Activated CD8-positive, alpha-beta memory T cell treated with anti-CD3 and anti-CD28 coated beads for 36 hours (primary cell): ENCODE results near the gene ENTREP3. TPM values are rescaled to one million over a fixed set of nuclear protein-coding genes. Genes with fewer than 3 reads are reported as not detected.

Experiments
- CTCF ChIA-PET: fragments of 350-600 bp; sonication (Branson Sonifier 250); formaldehyde crosslinking; loops from one replicate; lab custom pipeline; 2021; ENCODE audit warnings: antibody characterized with exemption; lab: Charles Lee
- POLR2A ChIA-PET: fragments of 350-600 bp; sonication (Branson Sonifier 250); formaldehyde crosslinking; loops from one replicate; lab custom pipeline; 2021; ENCODE audit warnings: antibody characterized with exemption; lab: Charles Lee
- total RNA-seq, 2 experiments: library from RNA; stranded (reverse); gene quantifications; one replicate each; pipeline ENCODE4 v1.2.3, GENCODE V29; 2021

Gene ENTREP3
- total RNA-seq, 2 experiments from 2014 or later, result 47.2 to 50.7 TPM

DNA sequence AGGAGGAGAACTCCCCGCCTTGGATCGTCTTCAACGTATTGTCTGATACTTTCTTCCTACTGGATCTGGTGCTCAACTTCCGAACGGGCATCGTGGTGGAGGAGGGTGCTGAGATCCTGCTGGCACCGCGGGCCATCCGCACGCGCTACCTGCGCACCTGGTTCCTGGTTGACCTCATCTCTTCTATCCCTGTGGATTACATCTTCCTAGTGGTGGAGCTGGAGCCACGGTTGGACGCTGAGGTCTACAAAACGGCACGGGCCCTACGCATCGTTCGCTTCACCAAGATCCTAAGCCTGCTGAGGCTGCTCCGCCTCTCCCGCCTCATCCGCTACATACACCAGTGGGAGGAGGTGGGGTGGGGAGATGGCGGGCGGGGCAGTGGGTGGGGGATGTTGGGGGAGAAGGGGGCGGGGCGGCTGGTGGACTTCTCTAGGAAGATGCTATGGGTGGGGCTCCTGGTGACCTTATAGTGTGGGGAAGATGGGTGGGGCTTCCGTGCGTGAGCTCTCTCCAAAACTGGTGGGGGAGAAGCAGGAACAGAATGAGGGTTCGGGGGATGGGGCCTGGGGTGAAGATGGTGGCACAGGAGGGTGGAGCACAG lies 27.3 kb upstream of the ENTREP3 start:
- POLR2A ChIA-PET, result no interaction called here
- CTCF ChIA-PET, result no interaction called here

DNA sequence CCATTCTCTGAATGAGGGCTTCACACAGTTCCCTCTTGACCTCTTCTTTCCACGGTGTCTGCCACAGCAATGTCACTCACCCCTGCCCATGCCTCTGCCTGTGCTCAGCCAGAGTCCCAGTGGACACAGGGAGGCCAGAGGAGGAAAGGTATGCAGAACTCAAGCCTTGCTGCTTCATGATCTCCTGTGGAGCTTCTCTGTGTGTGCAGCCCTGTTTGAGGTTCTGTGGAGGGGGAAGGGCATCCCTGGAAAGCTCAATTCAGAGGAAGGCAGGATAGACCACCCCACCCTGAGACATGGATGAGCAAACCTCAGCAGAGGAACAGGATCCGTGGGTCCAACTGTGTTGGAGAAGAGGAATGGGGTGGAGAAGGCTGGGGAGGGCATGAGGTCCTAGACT lies 24.0 kb upstream of the ENTREP3 start:
- POLR2A ChIA-PET, result interaction anchor here (0.6 kb wide), 1 partner anchor 409 kb away, joined by 3 read pairs; no protein-coding TSS in a partner anchor

DNA sequence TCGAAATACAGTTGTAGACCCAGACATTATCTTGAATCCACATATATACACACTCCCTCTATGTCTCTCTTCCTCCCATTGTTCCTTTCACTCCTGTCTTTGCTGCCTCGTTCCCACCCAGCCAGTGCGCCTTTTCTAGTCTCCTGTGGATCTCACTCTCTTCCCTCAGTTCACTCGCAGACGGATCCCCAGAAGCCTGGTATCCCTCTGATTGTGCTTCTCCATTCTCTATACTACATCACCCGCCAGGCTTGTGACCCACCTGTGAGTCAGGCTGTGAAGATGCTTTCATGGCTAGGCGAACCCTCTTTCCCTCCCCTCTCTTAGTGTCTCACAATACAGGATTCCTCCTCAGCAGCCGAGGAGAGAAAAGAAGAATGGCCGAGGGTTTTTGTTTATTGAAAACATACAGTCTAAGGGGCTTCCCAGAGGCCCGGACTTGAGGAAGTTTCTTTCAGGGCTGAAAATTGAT lies 23.4 kb upstream of the ENTREP3 start:
- CTCF ChIA-PET, result interaction anchor here (0.8 to 1.6 kb wide), 5 partner anchors 22 to 45 kb away, joined by 4 to 6 read pairs (median 4); no protein-coding TSS in a partner anchor
- POLR2A ChIA-PET, result no interaction called here

More for the DNA sequence above, 24.0 kb upstream of the ENTREP3 start:
- CTCF ChIA-PET, result interaction anchor here (0.6 to 1.6 kb wide), 3 partner anchors 29 to 58 kb away, joined by 3 to 4 read pairs (median 3); partner anchors contain the start of gene FDPS

DNA sequence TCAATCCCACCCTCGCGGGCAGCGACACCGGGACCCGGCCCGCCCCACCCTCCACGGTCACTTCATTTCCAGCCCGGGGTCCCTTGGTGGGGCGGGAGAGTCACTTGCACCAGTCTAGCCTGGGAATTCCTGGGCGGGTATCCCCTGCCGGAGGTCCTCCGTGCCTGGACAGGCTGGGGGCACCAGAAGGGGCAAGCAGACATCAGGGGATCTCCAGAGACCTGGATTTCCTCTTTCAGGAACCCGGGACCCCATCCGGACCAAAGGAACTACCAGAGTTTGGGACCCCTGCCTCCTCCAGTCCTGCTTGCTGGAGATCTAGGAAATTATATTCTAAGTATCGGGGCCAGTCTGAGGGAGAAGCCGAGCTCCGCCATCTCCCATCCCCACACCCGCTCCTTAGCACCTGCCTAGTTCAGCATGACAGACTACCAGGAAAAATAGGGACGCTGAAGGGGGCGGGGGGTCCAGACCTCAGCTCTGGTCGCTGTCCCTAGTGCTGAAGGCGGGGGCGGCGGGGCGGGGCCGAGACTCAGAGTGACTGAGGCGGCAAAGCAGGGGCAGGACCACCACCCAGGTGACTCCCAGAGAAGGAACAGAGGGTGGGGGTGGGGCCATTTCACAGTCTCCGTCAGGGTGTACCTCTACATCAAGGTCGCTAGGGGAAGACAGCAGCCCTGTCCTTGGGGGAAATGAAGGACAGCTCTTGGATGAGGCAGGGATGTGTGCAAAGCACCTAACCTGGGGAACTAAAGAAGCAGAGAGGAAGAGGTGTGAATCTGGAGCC lies 22.8 kb upstream of the ENTREP3 start:
- POLR2A ChIA-PET, result interaction anchor here (0.7 kb wide), 1 partner anchor 16 kb away, joined by 6 read pairs; no protein-coding TSS in a partner anchor
- CTCF ChIA-PET, result interaction anchor here (0.8 to 1.1 kb wide), 4 partner anchors 21 to 46 kb away, joined by 4 to 6 read pairs (median 4); no protein-coding TSS in a partner anchor

DNA sequence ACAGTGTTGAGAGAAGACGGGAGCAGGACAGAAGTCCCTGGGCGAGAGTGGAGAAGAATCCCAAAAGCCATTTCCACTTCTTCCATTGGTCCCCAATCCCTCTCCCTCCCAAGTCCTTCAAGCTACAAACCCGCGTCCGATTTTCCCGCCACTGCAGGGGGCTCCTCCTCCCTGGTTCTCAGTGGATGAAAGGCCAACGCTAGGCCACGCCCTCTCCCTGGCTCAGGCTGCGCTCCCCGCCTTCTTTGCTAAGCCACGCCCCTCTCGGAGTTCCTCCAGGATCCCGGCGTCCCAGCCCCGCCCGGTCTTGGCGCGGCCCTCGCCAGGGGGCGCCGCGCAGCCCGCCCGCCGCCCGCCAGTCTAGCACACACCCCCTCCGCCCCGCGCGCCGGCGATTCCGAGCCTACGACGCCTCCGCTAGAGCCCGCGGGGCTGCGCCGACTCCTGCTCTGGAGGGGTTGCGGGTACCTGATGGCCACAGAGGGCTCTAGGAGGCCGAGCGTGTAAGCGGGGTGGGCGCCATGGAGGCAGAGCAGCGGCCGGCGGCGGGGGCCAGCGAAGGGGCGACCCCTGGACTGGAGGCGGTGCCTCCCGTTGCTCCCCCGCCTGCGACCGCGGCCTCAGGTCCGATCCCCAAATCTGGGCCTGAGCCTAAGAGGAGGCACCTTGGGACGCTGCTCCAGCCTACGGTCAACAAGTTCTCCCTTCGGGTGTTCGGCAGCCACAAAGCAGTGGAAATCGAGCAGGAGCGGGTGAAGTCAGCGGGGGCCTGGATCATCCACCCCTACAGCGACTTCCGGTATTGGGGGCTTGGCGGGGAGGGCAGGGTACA lies 22.0 kb upstream of the ENTREP3 start, which contains the start of gene HCN3:
TSS of gene HCN3 (plus strand) at position 394 of the 832 bp plus-strand sequence. CDS start at position 522, 128 bp downstream.
- ChIA-PET CTCF (interaction anchor here (0.6 to 3.4 kb wide), 11 partner anchors 13 to 286 kb away, joined by 3 to 13 read pairs (median 5); partner anchors contain the start of genes ASH1L and SCAMP3), POLR2A (interaction anchor here (0.7 kb wide), 1 partner anchor 16 kb away, joined by 6 read pairs; no protein-coding TSS in a partner anchor)

DNA sequence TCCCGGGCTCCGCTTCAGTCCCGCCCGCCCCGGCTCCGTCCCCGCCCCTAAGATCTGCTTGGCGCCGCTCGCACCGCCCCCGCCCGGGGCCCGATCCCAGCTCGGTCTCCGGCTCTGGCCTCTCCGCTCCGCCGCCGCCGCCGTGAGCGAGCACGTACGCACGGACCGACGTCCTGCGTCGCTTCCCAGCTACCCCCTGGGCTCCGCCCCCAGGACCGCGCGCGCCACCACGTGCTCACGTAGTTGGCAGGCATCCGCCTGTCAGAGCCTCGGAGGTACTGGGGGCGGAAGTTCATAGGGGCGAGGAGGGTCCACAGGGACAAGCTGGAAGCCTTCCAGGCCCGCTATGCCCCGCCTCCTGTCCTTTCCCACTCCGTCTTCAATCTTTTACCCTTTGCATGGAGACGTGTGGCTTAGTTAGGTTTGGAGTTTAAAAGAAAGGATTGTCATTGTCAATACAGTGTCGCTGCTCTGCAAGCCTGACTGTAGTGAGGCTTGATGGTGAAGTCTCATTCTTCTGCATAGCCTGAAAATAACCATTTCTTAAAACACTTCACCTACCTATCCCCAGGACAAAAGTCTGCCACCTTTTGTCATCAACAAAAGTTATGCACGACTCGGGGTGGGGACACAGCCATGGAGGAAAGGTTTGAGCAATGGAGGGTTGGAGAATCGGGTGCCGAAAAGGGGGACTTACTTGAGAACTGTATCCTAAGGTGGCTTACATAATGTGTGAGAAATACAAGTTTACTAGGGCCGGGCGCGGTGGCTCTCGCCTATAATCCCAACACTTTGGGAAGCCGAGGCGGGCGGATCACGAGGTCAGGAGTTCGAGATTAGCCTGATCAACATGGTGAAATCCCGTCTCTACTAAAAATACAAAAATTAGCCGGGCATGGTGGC lies 18.3 kb upstream of the ENTREP3 start, which contains the start of gene CLK2:
TSS of gene CLK2 (minus strand) at position 162 of the 903 bp plus-strand sequence. CDS start 2,527 bp downstream, outside the sequence.
- POLR2A ChIA-PET, result interaction anchor here (0.6 to 1.2 kb wide), 7 partner anchors 12 to 587 kb away, joined by 3 to 5 read pairs (median 4); partner anchors contain the start of genes FDPS and SCAMP3

DNA sequence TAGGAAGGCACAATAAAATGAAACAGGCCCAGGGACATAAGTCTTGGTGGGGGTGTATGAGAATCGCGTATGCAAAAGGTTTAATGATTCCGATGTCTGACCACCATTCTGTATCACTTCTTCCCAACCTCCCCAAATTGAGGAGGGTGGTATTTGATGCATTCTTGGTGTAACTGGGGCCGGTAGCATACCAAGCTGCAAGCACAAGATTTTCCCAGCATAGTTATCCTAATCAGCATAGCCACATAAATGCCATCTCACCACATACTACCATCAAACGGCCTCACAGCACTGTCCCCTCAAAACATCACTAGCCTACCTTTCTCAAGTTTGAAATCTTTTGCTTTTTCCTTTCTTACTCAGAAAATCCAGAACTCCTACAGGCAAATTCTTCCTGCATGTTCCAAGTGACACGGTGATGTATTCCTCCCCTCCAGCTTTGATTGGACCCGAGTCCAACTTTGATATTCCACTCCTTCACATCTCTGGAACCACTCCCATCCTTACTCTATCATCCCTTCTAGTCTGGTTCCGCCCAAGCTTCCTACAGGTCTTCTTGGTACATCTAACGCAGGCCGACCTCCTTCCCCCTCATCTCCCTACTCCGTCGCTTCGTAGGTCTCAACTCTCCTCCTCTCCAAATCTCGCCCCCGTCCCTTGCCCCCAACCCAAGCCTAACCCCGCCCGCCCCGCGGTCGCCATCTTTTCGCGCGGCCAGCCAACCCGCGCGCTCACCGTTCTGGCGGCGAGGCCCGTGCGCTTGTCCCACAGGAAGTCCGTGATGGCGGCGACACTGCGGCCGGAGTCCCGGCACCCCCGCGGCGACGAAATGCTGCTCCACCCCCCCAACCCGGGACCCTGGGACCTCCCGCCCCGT lies 17.4 kb upstream of the ENTREP3 start:
- CTCF ChIA-PET, result interaction anchor here (0.8 to 4.1 kb wide), 4 partner anchors 9 to 104 kb away, joined by 3 to 28 read pairs (median 4); no protein-coding TSS in a partner anchor
- POLR2A ChIA-PET, result interaction anchor here (0.5 to 1.2 kb wide), 7 partner anchors 11 to 587 kb away, joined by 3 to 8 read pairs (median 4); partner anchors contain the start of genes FDPS and SCAMP3

More for the DNA sequence above, 18.3 kb upstream of the ENTREP3 start, which contains the start of gene CLK2:
- CTCF ChIA-PET, result interaction anchor here (0.9 to 4.1 kb wide), 4 partner anchors 10 to 23 kb away, joined by 3 to 28 read pairs (median 4); partner anchors contain the start of gene ENTREP3

DNA sequence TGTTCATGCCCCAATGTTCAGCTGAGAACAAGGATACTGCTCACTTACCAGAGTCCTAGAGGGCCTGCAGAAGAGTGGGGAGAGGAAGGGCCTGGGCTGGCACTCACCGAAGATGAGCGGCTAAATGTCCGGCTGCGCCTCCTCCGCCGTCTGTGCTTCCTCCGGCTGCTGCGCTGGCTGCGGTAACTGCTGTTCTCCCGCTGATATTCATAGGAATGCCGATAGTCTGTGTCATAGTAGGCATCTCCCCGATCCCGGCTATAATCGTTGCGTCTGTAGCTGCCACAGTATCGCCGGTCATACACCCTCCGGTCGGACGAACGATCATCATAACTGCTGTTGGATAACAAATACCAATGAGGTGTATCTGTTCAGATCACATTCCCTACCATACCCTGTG lies 14.1 kb upstream of the ENTREP3 start:
- ChIA-PET CTCF (no interaction called here), POLR2A (no interaction called here)

DNA sequence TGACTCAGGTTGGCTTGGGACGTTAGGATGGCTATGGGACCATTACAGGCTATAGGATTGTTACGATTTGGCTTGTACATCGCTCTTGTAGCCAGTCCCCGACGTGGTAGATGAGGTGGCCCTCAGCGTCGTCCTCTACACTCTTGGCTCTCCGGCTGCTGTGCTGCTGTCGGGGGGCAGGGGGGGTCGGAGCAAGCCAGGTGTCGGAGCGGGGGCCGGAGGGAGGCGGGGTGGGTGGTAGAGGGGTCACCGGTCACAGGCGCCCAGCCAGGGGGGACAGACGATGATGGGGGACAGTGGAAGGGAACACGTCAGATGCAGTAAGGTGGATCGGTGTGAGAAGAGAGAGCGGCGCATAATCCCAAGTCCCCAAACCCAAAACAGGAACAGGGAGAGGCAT lies 13.3 kb upstream of the ENTREP3 start:
- POLR2A ChIA-PET, result no interaction called here
- CTCF ChIA-PET, result no interaction called here

DNA sequence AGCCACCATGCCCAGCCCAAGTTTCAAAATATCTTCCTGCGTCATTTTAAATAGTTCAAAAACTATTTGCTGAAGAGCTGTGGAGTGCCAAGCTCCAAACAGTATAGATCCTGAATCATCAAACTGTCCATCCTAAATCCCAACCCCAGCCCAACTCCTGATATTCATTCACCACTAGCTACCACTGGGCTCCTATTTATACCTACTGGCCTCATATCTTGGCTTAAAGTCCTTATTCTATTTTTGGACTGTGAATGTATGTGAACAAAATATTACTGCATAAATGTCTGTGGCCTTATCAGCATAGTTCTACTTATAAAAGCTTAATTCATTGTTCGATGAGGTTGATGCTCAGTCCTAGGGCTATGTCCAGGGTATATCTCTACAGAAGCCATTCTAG lies 12.1 kb upstream of the ENTREP3 start:
- ChIA-PET POLR2A (no interaction called here), CTCF (interaction anchor here (3.0 kb wide), 1 partner anchor 16 kb away, joined by 15 read pairs; no protein-coding TSS in a partner anchor)

DNA sequence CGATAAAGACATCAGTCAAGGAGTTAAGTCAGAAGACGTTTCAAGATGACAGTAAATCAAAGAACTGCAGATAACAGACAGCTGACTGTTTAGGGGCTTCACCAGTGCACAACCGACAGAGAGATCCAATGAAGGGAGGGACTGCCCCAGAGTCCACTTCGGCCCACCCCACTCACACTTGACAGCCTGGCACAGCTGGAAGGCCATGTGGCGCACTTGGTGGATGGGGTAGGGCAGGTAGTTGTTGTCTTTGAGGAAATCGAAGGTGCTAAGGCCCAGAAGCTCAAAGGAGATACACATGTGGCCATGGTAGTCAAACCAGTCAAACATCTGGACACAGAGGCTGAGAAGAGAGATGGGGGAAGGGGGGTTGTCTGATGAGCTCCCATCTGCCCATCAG lies 11.3 kb upstream of the ENTREP3 start:
- ChIA-PET POLR2A (no interaction called here), CTCF (interaction anchor here (0.9 to 3.0 kb wide), 3 partner anchors 15 to 60 kb away, joined by 3 to 15 read pairs (median 4); no protein-coding TSS in a partner anchor)

DNA sequence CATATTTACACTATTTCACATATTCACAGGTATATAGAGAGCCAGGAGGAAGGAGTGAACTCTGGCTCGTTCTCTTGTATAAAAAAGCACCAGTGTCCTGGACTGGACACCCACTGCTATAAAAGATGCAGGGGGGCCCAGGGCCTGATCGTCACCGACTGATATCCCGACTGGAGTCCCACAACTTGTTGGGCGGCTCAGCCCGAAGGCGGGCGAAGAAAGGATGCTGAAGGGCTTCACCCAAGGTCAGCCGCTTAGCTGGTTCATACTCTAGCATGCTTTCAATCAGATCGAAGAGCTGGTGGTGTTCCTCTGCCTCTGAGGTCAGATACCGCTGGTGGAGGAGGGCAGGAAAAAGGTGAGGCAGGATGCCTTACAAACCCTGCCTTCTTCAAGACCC lies 7.8 kb upstream of the ENTREP3 start:
- CTCF ChIA-PET, result interaction anchor here (1.2 to 2.1 kb wide), 3 partner anchors 10 to 14 kb away, joined by 3 to 13 read pairs (median 6); partner anchors contain the start of gene CLK2
- POLR2A ChIA-PET, result no interaction called here

DNA sequence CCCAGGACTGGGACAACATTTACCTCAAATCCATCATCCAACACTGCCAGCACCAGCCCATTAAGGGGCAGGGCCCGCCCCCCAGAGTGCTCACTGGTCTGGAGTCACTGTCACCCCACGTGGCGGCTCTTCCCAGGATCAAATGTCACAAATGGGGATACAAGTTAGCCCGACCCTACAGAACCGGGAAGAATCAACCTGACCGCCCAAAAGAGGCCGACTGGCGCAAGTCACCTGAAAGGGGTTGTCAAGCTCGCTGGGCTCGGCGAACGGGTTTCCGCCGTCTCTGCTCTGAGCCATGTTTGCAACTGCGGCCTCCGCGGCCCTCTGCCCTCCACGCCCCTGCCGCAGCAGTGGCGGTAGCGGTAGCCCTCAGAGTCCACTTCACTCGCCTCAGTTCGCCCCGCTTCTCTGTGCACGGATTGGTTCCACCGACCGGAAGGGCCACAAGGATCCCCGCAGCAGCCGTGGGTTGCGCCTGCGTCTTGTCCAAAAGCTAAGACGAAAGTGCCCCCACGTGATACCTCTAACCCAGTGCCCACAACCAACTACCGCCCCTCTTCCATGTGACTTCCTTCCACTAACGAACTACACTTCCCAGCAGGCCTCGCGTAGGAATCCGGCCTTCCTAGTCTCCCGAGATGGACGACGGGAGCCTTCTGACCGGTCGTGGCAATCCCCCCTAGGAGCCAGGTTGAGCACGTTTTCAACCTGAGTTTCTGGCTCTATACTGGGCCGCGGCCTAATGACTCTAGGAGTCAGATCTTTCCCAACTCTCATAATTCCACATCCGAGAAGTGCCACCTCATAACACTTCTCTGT lies 6.8 kb upstream of the ENTREP3 start, which contains the start of gene SCAMP3:
TSS of gene SCAMP3 (minus strand) at position 509 of the 822 bp plus-strand sequence. CDS start at position 300, 209 bp downstream.
- POLR2A ChIA-PET, result interaction anchor here (0.6 to 1.7 kb wide), 7 partner anchors 11 to 68 kb away, joined by 3 to 20 read pairs (median 4); partner anchors contain the start of gene CLK2

DNA sequence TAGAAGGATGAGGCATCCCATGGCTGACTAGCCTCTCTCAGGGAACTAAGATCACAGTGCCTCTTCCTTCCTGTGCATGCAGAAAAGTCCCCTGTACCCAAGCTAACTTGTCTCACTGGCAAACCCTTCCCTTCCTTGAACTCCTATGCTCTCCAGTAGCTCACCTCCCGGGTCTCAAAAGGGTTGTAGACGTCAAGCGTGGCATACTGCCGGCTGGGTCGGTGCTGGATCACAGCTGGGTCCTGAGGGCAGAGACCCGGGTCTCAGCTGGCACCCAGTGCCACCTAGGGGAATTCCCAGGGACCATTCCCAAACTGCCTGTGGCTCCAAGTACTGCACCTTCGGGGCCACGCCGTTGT lies 6.2 kb upstream of the ENTREP3 start:
- POLR2A ChIA-PET, result interaction anchor here (0.6 to 1.7 kb wide), 8 partner anchors 10 to 67 kb away, joined by 3 to 20 read pairs (median 4); partner anchors contain the start of gene CLK2
- CTCF ChIA-PET, result interaction anchor here (1.8 to 4.4 kb wide), 3 partner anchors 10 to 62 kb away, joined by 6 to 51 read pairs (median 6); partner anchors contain the start of gene HCN3

More for the DNA sequence above, 6.8 kb upstream of the ENTREP3 start, which contains the start of gene SCAMP3:
- CTCF ChIA-PET, result interaction anchor here (1.8 to 4.4 kb wide), 3 partner anchors 11 to 62 kb away, joined by 6 to 51 read pairs (median 6); partner anchors contain the start of gene HCN3
